Hepatocyte (in vitro differentiated cells): ENCODE results near the gene CWC15. TPM values are rescaled to one million over a fixed set of nuclear protein-coding genes. Genes with fewer than 3 reads are reported as not detected.

Experiments used
- DNase-seq: peaks from one replicate; pipeline ENCODE4 v3.0.0-alpha.2; 2016; ENCODE audit warnings: low spot score
- H2AFZ ChIP-seq: fragments of 200-600 bp; sonication (generic); 2 replicates; pipeline ENCODE4 v1.6.0; 2016; ENCODE audit warnings: antibody characterized with exemption, mild to moderate bottlenecking
- H3K27ac ChIP-seq: fragments of 200-600 bp; sonication (generic); 2 replicates; pipeline ENCODE4 v1.5.1; 2016; ENCODE audit warnings: mild to moderate bottlenecking
- H3K27me3 ChIP-seq: fragments of 200-600 bp; sonication (generic); 2 replicates; pipeline ENCODE4 v1.6.1; 2016
- H3K36me3 ChIP-seq: fragments of 200-600 bp; sonication (generic); replicated peaks from 2 replicates; pipeline ENCODE4 v1.5.1; 2016; ENCODE audit warnings: low read depth; ENCODE audit not compliant: insufficient read depth
- H3K4me1 ChIP-seq: fragments of 200-600 bp; sonication (generic); 2 replicates; pipeline ENCODE4 v1.5.1; 2016; ENCODE audit warnings: mild to moderate bottlenecking, moderate library complexity; ENCODE audit not compliant: insufficient read depth
- H3K4me2 ChIP-seq: fragments of 200-600 bp; sonication (generic); 2 replicates; pipeline ENCODE4 v1.6.0; 2016
- H3K4me3 ChIP-seq: fragments of 200-600 bp; sonication (generic); 2 replicates; pipeline ENCODE4 v1.5.1; 2016; ENCODE audit warnings: mild to moderate bottlenecking
- H3K79me2 ChIP-seq: fragments of 200-600 bp; sonication (generic); 2 replicates; pipeline ENCODE4 v1.6.0; 2017; ENCODE audit warnings: mild to moderate bottlenecking
- H3K9me2 ChIP-seq: fragments of 200-600 bp; sonication (generic); replicated peaks from 2 replicates; pipeline ENCODE4 v1.6.0; 2017; ENCODE audit warnings: mild to moderate bottlenecking; ENCODE audit not compliant: insufficient read depth
- H3K9me3 ChIP-seq: fragments of 200-600 bp; sonication (generic); 2 replicates; pipeline ENCODE4 v1.5.1; 2016; ENCODE audit warnings: low read depth, mild to moderate bottlenecking
- H4K20me1 ChIP-seq: fragments of 200-600 bp; sonication (generic); 2 replicates; pipeline ENCODE4 v1.6.0; 2016; ENCODE audit warnings: mild to moderate bottlenecking; ENCODE audit not compliant: insufficient read depth, poor library complexity, severe bottlenecking
- CTCF ChIP-seq: fragments of 200-600 bp; sonication (generic); IDR thresholded peaks from 2 replicates; pipeline ENCODE4 v1.5.1; 2016; ENCODE audit warnings: antibody characterized with exemption, mild to moderate bottlenecking; ENCODE audit not compliant: poor library complexity
- EZH2 ChIP-seq: fragments of 200-600 bp; sonication (generic); IDR thresholded peaks from 2 replicates; pipeline ENCODE4 v1.6.1; 2016; ENCODE audit warnings: antibody characterized with exemption, mild to moderate bottlenecking, borderline replicate concordance
- EZH2phosphoT487 ChIP-seq: fragments of 200-600 bp; sonication (generic); IDR thresholded peaks from one replicate; pipeline ENCODE4 v1.6.1; 2018; ENCODE audit warnings: antibody characterized with exemption, mild to moderate bottlenecking, low read depth, moderate library complexity; ENCODE audit not compliant: unreplicated experiment, severe bottlenecking
- WGBS: methylation state at CpG from one replicate; pipeline ENCODE4 v1.1.6; 2016; ENCODE audit warnings: low lambda C conversion rate; ENCODE audit errors: missing lambda C conversion rate; 5-methylcytosine and 5-hydroxymethylcytosine counted together
- polyA plus RNA-seq: library from polyadenylated mRNA; unstranded; fragments of >200 nt; fragmentation: Nextera tagmentation; extraction: Ambion mirVana; gene quantifications from 2 replicates; pipeline ENCODE4 v1.2.1, GENCODE V29; 2016
- total RNA-seq: library from RNA; depleted of rRNA; stranded (reverse); fragments of >200 nt; gene quantifications from 2 replicates; pipeline ENCODE4 v1.2.3, GENCODE V29; 2014

The CWC15 gene
- total and polyA plus RNA-seq, 2 experiments from 2014 or later, result 57.6 to 58.3 TPM

- no peak overlapping the region for H3K4me3 ChIP-seq
- H3K4me1 ChIP-seq, result no peaks in the 10 kb centered on the region
- 95% methylated on average over 6 of the region's 6 CpGs for WGBS
- H4K20me1 ChIP-seq, result no peaks in the 10 kb centered on the region
- H3K27ac ChIP-seq, result no peak overlapping the region
- no peak overlapping the region for H3K4me2 ChIP-seq
- H3K9me2 ChIP-seq, result no peaks in the 10 kb centered on the region
- H3K9me3 ChIP-seq, result no peaks in the 10 kb centered on the region
- no peak for TF ChIP-seq EZH2phosphoT487
- TF ChIP-seq EZH2, result no peak
- no peak for TF ChIP-seq CTCF
- H3K36me3 ChIP-seq, result no peaks in the 10 kb centered on the region
- H3K79me2 ChIP-seq, result no peaks in the 10 kb centered on the region
- H3K27me3 ChIP-seq, result no peaks in the 10 kb centered on the region
- no peak for DNase-seq
- H2AFZ ChIP-seq, result no peak overlapping the region
These were observed 24.1 kb upstream of the CWC15 start for GRCh38 chr11:94997437-94997836.

- H3K9me3 ChIP-seq, result no peaks in the 10 kb centered on the region
- no peak overlapping the region for H3K4me2 ChIP-seq
- H2AFZ ChIP-seq, result no peak overlapping the region
- no peak for DNase-seq
- no peaks in the 10 kb centered on the region for H3K79me2 ChIP-seq
- H3K9me2 ChIP-seq, result no peaks in the 10 kb centered on the region
- no peaks in the 10 kb centered on the region for H4K20me1 ChIP-seq
- no peak overlapping the region for H3K27ac ChIP-seq
- H3K36me3 ChIP-seq, result no peaks in the 10 kb centered on the region
- H3K4me3 ChIP-seq, result no peak overlapping the region
- peaks cover 13% of the 10 kb centered on the region for H3K27me3 ChIP-seq
- H3K4me1 ChIP-seq, result no peaks in the 10 kb centered on the region
- WGBS, result 91% methylated on average over 2 of the region's 2 CpGs
- no peak for TF ChIP-seq EZH2phosphoT487
- TF ChIP-seq CTCF, result no peak
- TF ChIP-seq EZH2, result no peak
These were observed 20.1 kb upstream of the CWC15 start for GRCh38 chr11:94993400-94993943.

GRCh38 chr11:94988748-94989147, 15.4 kb upstream of the CWC15 start:
- Histone ChIP-seq H3K4me2 (no peak overlapping the region), H3K9me3 (no peaks in the 10 kb centered on the region), H3K4me1 (no peaks in the 10 kb centered on the region), H3K79me2 (no peaks in the 10 kb centered on the region), H3K36me3 (no peaks in the 10 kb centered on the region), H3K4me3 (no peak overlapping the region), H3K9me2 (no peaks in the 10 kb centered on the region), H3K27me3 (peaks cover 13% of the 10 kb centered on the region), H4K20me1 (no peaks in the 10 kb centered on the region), H3K27ac (no peak overlapping the region), H2AFZ (no peak overlapping the region)
- no peak for DNase-seq
- TF ChIP-seq CTCF (no peak), EZH2 (no peak), EZH2phosphoT487 (no peak)
- 72% methylated on average over 1 of the region's 1 CpG for WGBS

- Histone ChIP-seq H3K27ac (no peak overlapping the region), H3K4me2 (no peak overlapping the region), H2AFZ (no peak overlapping the region), H3K9me2 (no peaks in the 10 kb centered on the region), H3K27me3 (peaks cover 13% of the 10 kb centered on the region), H3K36me3 (no peaks in the 10 kb centered on the region), H3K4me1 (no peaks in the 10 kb centered on the region), H3K9me3 (no peaks in the 10 kb centered on the region), H3K79me2 (no peaks in the 10 kb centered on the region), H3K4me3 (no peak overlapping the region), H4K20me1 (no peaks in the 10 kb centered on the region)
- no peak for DNase-seq
- TF ChIP-seq EZH2, result no peak
- TF ChIP-seq CTCF, result no peak
- no peak for TF ChIP-seq EZH2phosphoT487
- WGBS, result 78% methylated on average over 4 of the region's 4 CpGs
These were observed 14.0 kb upstream of the CWC15 start for GRCh38 chr11:94987378-94987777.
